Endothelial cell of umbilical vein (primary cell): Measurements from ENCODE around the gene FGFR3. TPM values are rescaled to one million over a fixed set of nuclear protein-coding genes. Genes with fewer than 3 reads are reported as not detected.

Experiments
- BruUV-seq: library from RNA; stranded (reverse); fragments of 400-500 nt; replicated peaks from 2 replicates; lab custom pipeline; 2021; lab: Mats Ljungman, UMichigan
- CTCF ChIA-PET: fragments of 300-600, 350-600 bp; sonication (Branson Sonifier 250); formaldehyde crosslinking; loops from one replicate; lab custom pipeline; 2021; ENCODE audit warnings: antibody characterized with exemption, inconsistent platforms; lab: Charles Lee
- POLR2A ChIA-PET: fragments of 300-600, 350-600 bp; sonication (Branson Sonifier 250); formaldehyde crosslinking; loops from one replicate; lab custom pipeline; 2021; ENCODE audit warnings: antibody characterized with exemption, inconsistent platforms; lab: Charles Lee
- DNase-seq: peaks from one replicate; pipeline ENCODE4 v3.0.0-alpha.2; 2011; ENCODE audit warnings: low read depth, low spot score
- FAIRE-seq: peaks from 2 replicates; lab custom pipeline; 2011; peaks lifted over from hg19 to GRCh38; lab: Jason Lieb, UNC
- H2AFZ ChIP-seq: 2 replicates; pipeline ENCODE4 v1.6.0; 2012; ENCODE audit warnings: low read depth, low read length, control low read depth, inconsistent platforms
- H3K27ac ChIP-seq: 2 replicates; pipeline ENCODE4 v1.5.1; 2011; ENCODE audit warnings: low read depth, mild to moderate bottlenecking, control low read depth, low read length, moderate library complexity; ENCODE audit not compliant: insufficient read depth
- H3K27me3 ChIP-seq, 2 experiments: 2 replicates each; pipeline versions ENCODE4 v1.6.0 to v1.6.1; 2011; ENCODE audit warnings: low read length in 2 of 2, mixed read lengths in 1 of 2; ENCODE audit not compliant: control insufficient read depth in 2 of 2, insufficient read depth in 2 of 2
- H3K36me3 ChIP-seq, 2 experiments: 2 replicates in 1 of 2; 3 replicates in 1 of 2; pipeline ENCODE4 v1.5.1; 2011; ENCODE audit warnings: low read length in 2 of 2, mild to moderate bottlenecking in 1 of 2, moderate library complexity in 1 of 2; ENCODE audit not compliant: control insufficient read depth in 2 of 2, insufficient read depth in 2 of 2; ENCODE audit errors: extremely low read depth in 1 of 2
- H3K4me1 ChIP-seq: 3 replicates; pipeline ENCODE4 v1.5.1; 2011; ENCODE audit warnings: mild to moderate bottlenecking, low read length; ENCODE audit not compliant: control insufficient read depth, insufficient read depth; ENCODE audit errors: extremely low read depth
- H3K4me2 ChIP-seq: 2 replicates; pipeline ENCODE4 v1.6.1; 2011; ENCODE audit warnings: low read length, control low read depth, mixed read lengths; ENCODE audit not compliant: insufficient read depth
- H3K4me3 ChIP-seq, 3 experiments: fragments of 200-600 bp in 1 of 3; sonication (generic), shearing (Covaris generic) in 1 of 3; replicated peaks in 1 of 3; 2 replicates each; pipeline ENCODE4 v1.5.1; 2011 to 2016; ENCODE audit warnings: control low read depth in 3 of 3, low read length in 3 of 3, mild to moderate bottlenecking in 2 of 3, inconsistent platforms in 1 of 3, low read depth in 1 of 3, moderate library complexity in 1 of 3; ENCODE audit not compliant: insufficient read depth in 1 of 3
- H3K79me2 ChIP-seq: 2 replicates; pipeline ENCODE4 v1.6.0; 2012; ENCODE audit warnings: low read length, inconsistent platforms; ENCODE audit not compliant: control insufficient read depth, insufficient read depth
- H3K9ac ChIP-seq: replicated peaks from 2 replicates; pipeline ENCODE3; 2011; ENCODE audit warnings: low read length, control low read depth; ENCODE audit not compliant: insufficient read depth; ENCODE audit errors: extremely low read depth
- H3K9me1 ChIP-seq: replicated peaks from 3 replicates; pipeline ENCODE4 v1.6.0; 2011; ENCODE audit warnings: mild to moderate bottlenecking, low read length; ENCODE audit not compliant: control insufficient read depth, insufficient read depth; ENCODE audit errors: extremely low read depth
- H3K9me3 ChIP-seq: replicated peaks from 2 replicates; pipeline ENCODE4 v1.5.1; 2012; ENCODE audit warnings: low read length, inconsistent platforms; ENCODE audit not compliant: control insufficient read depth, insufficient read depth
- H4K20me1 ChIP-seq: replicated peaks from 2 replicates; pipeline ENCODE3; 2011; ENCODE audit warnings: mild to moderate bottlenecking, low read length; ENCODE audit not compliant: control insufficient read depth, insufficient read depth; ENCODE audit errors: extremely low read depth
- CTCF ChIP-seq, 2 donors: IDR thresholded peaks; 1 replicate in 1 of 2; 2 replicates in 1 of 2; pipeline ENCODE4 v1.5.1; 2011; ENCODE audit warnings: low read length in 2 of 2, mild to moderate bottlenecking in 2 of 2, moderate library complexity in 2 of 2, control low read depth in 1 of 2, inconsistent platforms in 1 of 2, low read depth in 1 of 2; ENCODE audit not compliant: insufficient read depth in 1 of 2; ENCODE audit errors: extremely low read depth in 1 of 2
- EZH2 ChIP-seq: IDR thresholded peaks from 2 replicates; pipeline ENCODE4 v1.6.1; 2012; ENCODE audit warnings: borderline replicate concordance, low read depth, mild to moderate bottlenecking, moderate library complexity, low read length, inconsistent platforms; ENCODE audit not compliant: severe bottlenecking
- FOS ChIP-seq: IDR thresholded peaks from 2 replicates; pipeline ENCODE4 v1.6.1; 2011; ENCODE audit warnings: mild to moderate bottlenecking, low read length, moderate library complexity, borderline replicate concordance; ENCODE audit not compliant: insufficient read depth
- GATA2 ChIP-seq: IDR thresholded peaks from 2 replicates; pipeline ENCODE4 v1.7.0; 2011; ENCODE audit warnings: low read depth, mild to moderate bottlenecking, moderate library complexity, mixed read lengths, low read length; ENCODE audit not compliant: insufficient read length, insufficient read depth
- JUN ChIP-seq: IDR thresholded peaks from 2 replicates; pipeline ENCODE4 v1.6.1; 2011; ENCODE audit warnings: borderline replicate concordance, low read depth; ENCODE audit not compliant: insufficient read length, insufficient read depth
- MAX ChIP-seq: IDR thresholded peaks from 2 replicates; pipeline ENCODE4 v1.6.1; 2011; ENCODE audit not compliant: insufficient read depth, insufficient read length
- MYC ChIP-seq: IDR thresholded peaks from one replicate; pipeline ENCODE4 v1.6.1; 2011; ENCODE audit warnings: mild to moderate bottlenecking, low read depth, low read length
- POLR2AphosphoS5 ChIP-seq: IDR thresholded peaks from 2 replicates; pipeline ENCODE4 v1.6.1; 2012; ENCODE audit warnings: low read depth, mild to moderate bottlenecking, control low read depth, low read length, moderate library complexity; ENCODE audit not compliant: insufficient read depth
- dilution Hi-C: fragments of 300-500 bp; cut with MboI; formaldehyde crosslinking; loops from one replicate; pipeline ENCODE4 v1.15.0; 2019; ENCODE audit warnings: low sequenced_read_pairs; ENCODE audit not compliant: extremely low pct_ligation_motif_present
- intact Hi-C: fragments of 100-400 bp; cut with micrococcal nuclease; formaldehyde crosslinking; loops from one replicate; pipeline ENCODE4 v1.10.0; 2022
- polyA plus RNA-seq, 4 experiments: library from polyadenylated mRNA; depleted of rRNA in 3 of 4; stranded (reverse) in 3 of 4; unstranded in 1 of 4; fragments of >200 nt; gene quantifications; 2 replicates each; pipeline versions ENCODE4 v1.2.1 to v1.2.3, GENCODE V29; 2011 to 2012; ENCODE audit warnings: missing spikeins in 1 of 4
- total RNA-seq: library from RNA; stranded (reverse); gene quantifications from 2 replicates; pipeline ENCODE4 v1.2.3, GENCODE V29; 2021

The FGFR3 gene
- total and polyA plus RNA-seq, 2 donors (not counting 3 experiments of a cell fraction or from before 2014, with no cell fraction given), result 0.73 to 1.2 TPM

GRCh38 chr4:1770245-1770644 is 22.8 kb upstream of the FGFR3 start:
- intact Hi-C loops, result no loop called here

More at GRCh38 chr4:1770245-1770644, 22.8 kb upstream of the FGFR3 start:
- Histone ChIP-seq H3K27me3 (no peaks in the 10 kb centered on the region), H3K4me1 (no peaks in the 10 kb centered on the region), H3K9me1 (no peaks in the 10 kb centered on the region), H3K9me3 (no peaks in the 10 kb centered on the region), H2AFZ (no peak overlapping the region), H3K9ac (no peak overlapping the region), H3K79me2 (no peaks in the 10 kb centered on the region), H3K4me2 (no peak overlapping the region), H4K20me1 (no peaks in the 10 kb centered on the region), H3K36me3 (no peaks in the 10 kb centered on the region), H3K4me3 (no peak overlapping the region), H3K27ac (no peak overlapping the region)
- TF ChIP-seq MAX (no peak), CTCF (IDR thresholded peaks at IDR 0.05; ENCODE audit: extremely low read depth in 1 of 2, insufficient read depth in 1 of 2, low read depth in 1 of 2, low read length in 2 of 2) (no peak), JUN (no peak), MYC (no peak), FOS (no peak), GATA2 (no peak), POLR2AphosphoS5 (no peak), EZH2 (no peak)
- FAIRE-seq, result no peak
- dilution Hi-C loops, result no loop called here
- DNase-seq, result no peak
- BruUV-seq, result no TSS peak
- ChIA-PET POLR2A (no interaction called here), CTCF (no interaction called here)
